Measurements from ENCODE around the gene NOS1AP. TPM values are rescaled to one million over a fixed set of nuclear protein-coding genes. Genes with fewer than 3 reads are reported as not detected.

NOS1AP gene
- polyA plus RNA-seq, 4 donors = 0.89 to 2.1 (median 1.7) TPM

DNA sequence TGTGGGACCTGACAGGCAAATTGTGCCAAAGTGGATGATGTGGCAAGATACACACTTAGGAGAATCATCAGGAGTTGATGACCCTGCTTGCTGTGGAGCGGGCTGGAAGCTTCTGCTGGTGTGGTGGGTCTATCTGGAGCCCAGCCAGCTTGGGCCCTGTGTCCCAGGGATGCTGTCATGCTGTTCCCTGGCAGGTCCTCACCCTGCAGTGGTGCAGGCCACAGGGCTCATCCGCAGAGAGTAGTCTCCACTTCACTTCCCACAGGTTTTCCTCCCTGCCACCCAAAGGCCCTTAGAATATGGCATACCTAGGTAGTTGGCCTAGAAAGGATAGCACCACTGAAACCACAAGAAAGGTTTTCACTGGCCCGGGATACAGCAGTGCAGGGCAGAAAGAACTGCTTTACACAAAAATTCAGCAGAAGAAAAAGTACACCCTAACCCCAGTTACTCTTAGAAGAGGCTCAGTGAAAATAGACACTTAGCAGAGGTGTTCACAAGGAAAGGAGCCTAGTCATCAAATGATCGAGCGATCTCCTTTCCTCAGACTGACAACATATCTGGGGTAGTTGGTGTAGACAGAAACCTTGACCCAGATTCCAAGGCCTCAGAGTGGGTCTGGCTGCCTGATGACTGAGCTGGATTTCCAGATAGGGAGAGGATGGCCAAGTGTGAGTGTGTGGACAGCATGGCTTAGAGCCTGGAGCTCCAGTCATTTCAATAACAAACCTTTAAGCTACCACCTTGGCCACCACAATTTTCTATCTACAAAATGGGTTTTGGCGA lies 310.8 kb downstream of the NOS1AP start:
- Histone ChIP-seq H3K9me3 (ENCODE audit: control insufficient read depth in 2 of 2, insufficient read depth in 1 of 2, low read depth in 1 of 2, low read length in 1 of 2) (peaks cover 0 to 6% of the 10 kb centered on the region in 2 donors), H3K27ac (ENCODE audit: low read depth in 1 of 3, low read length in 2 of 3) (peak overlapping the region in 1 of 3 donors; percentile 74), H3K4me1 (ENCODE audit: control insufficient read depth in 3 of 3, insufficient read depth in 2 of 3, low read depth in 1 of 3, low read length in 2 of 3) (peaks cover 3 to 31% (median 18%) of the 10 kb centered on the region in 3 donors), H3K36me3 (ENCODE audit: control insufficient read depth in 3 of 3, insufficient read depth in 2 of 3, low read depth in 1 of 3, low read length in 3 of 3) (peaks cover 0 to 33% (median 5%) of the 10 kb centered on the region in 3 donors), H3K4me3 (ENCODE audit: low read depth in 1 of 3, low read length in 3 of 3) (no peak overlapping the region), H3K27me3 (ENCODE audit: control insufficient read depth in 3 of 3, insufficient read depth in 3 of 3, low read length in 3 of 3) (no peaks in the 10 kb centered on the region)
- 81 to 89% (median 84%) methylated on average over 6 of the region's 6 CpGs for WGBS, 3 donors
- DNase-seq = peak in 1 of 2 donors; percentile 32
- no peak for FAIRE-seq

DNA sequence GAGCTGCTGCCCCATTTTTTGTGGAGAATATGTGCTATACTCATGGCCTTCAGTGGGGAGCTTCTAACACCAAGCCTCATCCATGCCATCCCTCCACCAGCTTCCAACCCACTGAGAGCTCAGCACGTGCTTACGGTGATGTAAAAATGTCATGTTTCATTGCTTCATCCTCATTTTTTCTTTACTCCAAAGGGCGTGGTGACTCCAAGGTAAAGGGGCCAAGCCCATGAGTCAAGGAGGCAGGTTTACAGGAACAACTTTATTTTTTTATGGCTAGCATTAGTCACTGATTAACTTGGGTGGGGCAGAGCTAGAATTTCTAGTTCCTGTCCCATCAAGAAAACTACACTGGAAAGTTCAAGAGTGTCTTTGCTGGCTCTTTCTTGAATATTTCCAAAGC lies 311.9 kb downstream of the NOS1AP start, which contains the start of gene C1orf226:
Gene C1orf226, plus strand, starts transcription at position 346 of the 400 bp plus-strand sequence. CDS start 174 bp downstream, outside the sequence.
- H3K36me3 ChIP-seq (ENCODE audit: control insufficient read depth in 3 of 3, insufficient read depth in 2 of 3, low read depth in 1 of 3, low read length in 3 of 3) = peaks cover 0 to 39% (median 5%) of the 10 kb centered on the region in 3 donors
- no peaks in the 10 kb centered on the region for H3K27me3 ChIP-seq (ENCODE audit: control insufficient read depth in 3 of 3, insufficient read depth in 3 of 3, low read length in 3 of 3)
- H3K9me3 ChIP-seq (ENCODE audit: control insufficient read depth in 2 of 2, insufficient read depth in 1 of 2, low read depth in 1 of 2, low read length in 1 of 2) = peaks cover 0 to 6% of the 10 kb centered on the region in 2 donors
- WGBS, 3 donors = 15 to 62% (median 21%) methylated on average over 3 of the region's 3 CpGs
- peaks cover 3 to 31% (median 18%) of the 10 kb centered on the region in 3 donors for H3K4me1 ChIP-seq (ENCODE audit: control insufficient read depth in 3 of 3, insufficient read depth in 2 of 3, low read depth in 1 of 3, low read length in 2 of 3)
- no peak for FAIRE-seq
- peak within 1 kb of the TSS; percentile 97 to 99 (median 98) for H3K27ac ChIP-seq (ENCODE audit: low read depth in 1 of 3, low read length in 2 of 3)
- peak within 1 kb of the TSS in 2 of 3 donors; percentile 29 to 40 for H3K4me3 ChIP-seq (ENCODE audit: low read depth in 1 of 3, low read length in 3 of 3)
- peak; percentile 97 to 98 for DNase-seq

DNA sequence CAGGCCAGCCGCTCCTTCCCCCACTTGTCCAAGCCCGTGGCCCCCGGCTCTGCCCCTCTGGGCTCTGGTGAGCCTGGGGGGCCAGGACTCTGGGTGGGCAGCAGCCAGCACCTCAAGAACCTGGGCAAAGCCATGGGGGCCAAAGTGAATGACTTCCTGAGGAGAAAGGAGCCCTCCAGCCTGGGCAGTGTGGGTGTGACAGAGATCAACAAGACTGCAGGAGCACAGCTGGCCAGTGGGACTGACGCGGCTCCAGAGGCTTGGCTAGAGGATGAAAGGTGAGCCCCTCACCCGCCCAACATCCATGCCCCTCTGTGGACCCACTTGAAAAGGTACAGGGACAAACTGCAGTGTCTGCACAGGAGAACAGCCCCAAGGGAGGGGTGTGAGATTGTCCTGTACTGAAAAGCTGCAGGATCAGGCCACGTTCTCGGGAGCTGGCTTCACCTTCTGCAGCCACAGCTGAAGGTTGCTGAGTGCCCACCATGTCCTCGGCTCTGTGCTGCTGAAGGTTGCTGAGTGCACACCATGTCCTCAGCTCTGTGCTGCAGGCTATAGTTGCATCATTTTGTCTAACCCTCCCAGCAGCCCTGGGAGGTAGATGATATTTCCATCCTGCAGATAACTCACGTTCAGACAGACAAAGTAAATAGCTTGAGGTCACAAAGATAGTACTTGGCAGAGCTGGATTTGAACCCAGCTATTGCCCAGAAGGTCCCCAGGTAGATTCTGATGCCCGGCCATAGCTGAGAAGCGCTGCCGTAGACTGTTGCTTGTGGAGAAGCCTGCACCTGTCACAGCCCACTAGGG lies 312.7 kb downstream of the NOS1AP start:
- Histone ChIP-seq H3K4me3 (ENCODE audit: low read depth in 1 of 3, low read length in 3 of 3) (peak overlapping the region in 2 of 3 donors; percentile 29 to 40), H3K4me1 (ENCODE audit: control insufficient read depth in 3 of 3, insufficient read depth in 2 of 3, low read depth in 1 of 3, low read length in 2 of 3) (peaks cover 3 to 31% (median 18%) of the 10 kb centered on the region in 3 donors), H3K9me3 (ENCODE audit: control insufficient read depth in 2 of 2, insufficient read depth in 1 of 2, low read depth in 1 of 2, low read length in 1 of 2) (peaks cover 0 to 6% of the 10 kb centered on the region in 2 donors), H3K36me3 (ENCODE audit: control insufficient read depth in 3 of 3, insufficient read depth in 2 of 3, low read depth in 1 of 3, low read length in 3 of 3) (peaks cover 0 to 39% (median 5%) of the 10 kb centered on the region in 3 donors), H3K27me3 (ENCODE audit: control insufficient read depth in 3 of 3, insufficient read depth in 3 of 3, low read length in 3 of 3) (no peaks in the 10 kb centered on the region), H3K27ac (ENCODE audit: low read depth in 1 of 3, low read length in 2 of 3) (peak overlapping the region; percentile 97 to 99 (median 98))
- peak in 1 of 2 donors; percentile 53 for DNase-seq
- FAIRE-seq = no peak
- 51 to 77% (median 67%) methylated on average over 13 of the region's 13 CpGs for WGBS, 3 donors

DNA sequence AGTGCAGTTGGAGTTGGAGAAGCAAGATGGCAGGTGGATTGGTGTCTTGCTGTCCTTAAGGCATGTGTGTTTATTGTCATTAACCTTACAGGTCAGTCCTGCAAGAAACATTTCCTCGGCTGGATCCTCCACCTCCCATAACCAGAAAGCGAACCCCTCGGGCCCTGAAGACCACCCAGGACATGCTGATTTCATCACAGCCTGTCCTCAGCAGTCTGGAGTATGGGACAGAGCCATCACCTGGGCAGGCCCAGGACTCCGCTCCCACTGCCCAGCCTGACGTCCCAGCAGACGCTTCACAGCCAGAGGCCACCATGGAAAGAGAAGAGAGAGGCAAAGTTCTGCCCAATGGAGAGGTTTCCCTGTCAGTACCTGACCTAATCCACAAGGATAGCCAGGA lies 313.6 kb downstream of the NOS1AP start:
- no peak for DNase-seq
- Histone ChIP-seq H3K4me3 (ENCODE audit: low read depth in 1 of 3, low read length in 3 of 3) (no peak overlapping the region), H3K9me3 (ENCODE audit: control insufficient read depth in 2 of 2, insufficient read depth in 1 of 2, low read depth in 1 of 2, low read length in 1 of 2) (peaks cover 0 to 6% of the 10 kb centered on the region in 2 donors), H3K27ac (ENCODE audit: low read depth in 1 of 3, low read length in 2 of 3) (peak overlapping the region in 2 of 3 donors; percentile 97 to 98), H3K4me1 (ENCODE audit: control insufficient read depth in 3 of 3, insufficient read depth in 2 of 3, low read depth in 1 of 3, low read length in 2 of 3) (peaks cover 3 to 31% (median 19%) of the 10 kb centered on the region in 3 donors), H3K27me3 (ENCODE audit: control insufficient read depth in 3 of 3, insufficient read depth in 3 of 3, low read length in 3 of 3) (no peaks in the 10 kb centered on the region), H3K36me3 (ENCODE audit: control insufficient read depth in 3 of 3, insufficient read depth in 2 of 3, low read depth in 1 of 3, low read length in 3 of 3) (peaks cover 0 to 39% (median 5%) of the 10 kb centered on the region in 3 donors)
- 93 to 94% (median 93%) methylated on average over 6 of the region's 6 CpGs for WGBS, 3 donors
- no peak for FAIRE-seq

DNA sequence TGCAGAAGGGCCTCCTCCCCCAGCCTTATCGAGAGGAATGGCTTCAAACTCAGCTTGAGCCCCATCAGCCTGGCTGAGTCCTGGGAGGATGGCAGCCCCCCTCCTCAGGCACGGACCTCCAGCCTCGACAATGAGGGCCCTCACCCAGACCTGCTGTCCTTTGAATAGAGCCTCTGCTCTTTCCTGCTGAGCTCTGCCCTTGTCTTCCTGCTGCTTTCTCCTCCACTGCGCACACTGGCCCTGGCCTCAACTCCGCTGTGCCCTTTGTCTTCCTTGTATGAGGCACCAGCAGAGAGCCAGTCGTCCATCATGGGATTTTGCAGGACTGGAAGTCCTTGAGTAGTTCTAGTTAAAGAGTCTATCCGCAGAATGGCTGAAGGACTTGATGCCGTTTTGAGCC lies 314.0 kb downstream of the NOS1AP start:
- WGBS, 3 donors = 90 to 94% (median 92%) methylated on average over 8 of the region's 8 CpGs
- Histone ChIP-seq H3K4me1 (ENCODE audit: control insufficient read depth in 3 of 3, insufficient read depth in 2 of 3, low read depth in 1 of 3, low read length in 2 of 3) (peaks cover 3 to 35% (median 22%) of the 10 kb centered on the region in 3 donors), H3K4me3 (ENCODE audit: low read depth in 1 of 3, low read length in 3 of 3) (no peak overlapping the region), H3K27me3 (ENCODE audit: control insufficient read depth in 3 of 3, insufficient read depth in 3 of 3, low read length in 3 of 3) (no peaks in the 10 kb centered on the region), H3K9me3 (ENCODE audit: control insufficient read depth in 2 of 2, insufficient read depth in 1 of 2, low read depth in 1 of 2, low read length in 1 of 2) (peaks cover 0 to 6% of the 10 kb centered on the region in 2 donors), H3K36me3 (ENCODE audit: control insufficient read depth in 3 of 3, insufficient read depth in 2 of 3, low read depth in 1 of 3, low read length in 3 of 3) (peaks cover 0 to 39% (median 5%) of the 10 kb centered on the region in 3 donors), H3K27ac (ENCODE audit: low read depth in 1 of 3, low read length in 2 of 3) (no peak overlapping the region)
- DNase-seq = no peak
- FAIRE-seq = no peak

DNA sequence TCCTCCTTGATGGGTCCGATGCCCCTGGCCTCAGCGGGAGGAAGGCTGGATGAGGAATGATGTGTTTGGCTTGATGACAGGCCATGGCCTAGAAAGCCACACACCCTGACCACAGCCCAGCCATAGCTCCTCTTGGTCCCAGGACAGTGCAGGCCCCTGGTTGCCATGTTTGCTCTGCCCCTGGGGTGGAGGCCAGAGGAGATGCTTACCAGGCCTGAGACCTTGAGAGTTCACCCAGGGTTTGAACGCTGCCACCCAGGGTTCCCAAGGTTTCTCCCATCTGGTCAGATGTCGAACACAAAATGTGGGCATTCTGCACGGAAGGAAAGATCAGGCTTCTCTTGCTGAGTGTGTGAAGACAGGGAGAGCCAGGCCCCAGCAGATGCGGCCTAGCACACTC lies 314.6 kb downstream of the NOS1AP start:
- H3K9me3 ChIP-seq (ENCODE audit: control insufficient read depth in 2 of 2, insufficient read depth in 1 of 2, low read depth in 1 of 2, low read length in 1 of 2) = peaks cover 0 to 6% of the 10 kb centered on the region in 2 donors
- WGBS, 3 donors = 90 to 95% (median 93%) methylated on average over 6 of the region's 6 CpGs
- H3K27ac ChIP-seq (ENCODE audit: low read depth in 1 of 3, low read length in 2 of 3) = no peak overlapping the region
- no peak for FAIRE-seq
- no peaks in the 10 kb centered on the region for H3K27me3 ChIP-seq (ENCODE audit: control insufficient read depth in 3 of 3, insufficient read depth in 3 of 3, low read length in 3 of 3)
- no peak overlapping the region for H3K4me3 ChIP-seq (ENCODE audit: low read depth in 1 of 3, low read length in 3 of 3)
- no peak for DNase-seq
- H3K4me1 ChIP-seq (ENCODE audit: control insufficient read depth in 3 of 3, insufficient read depth in 2 of 3, low read depth in 1 of 3, low read length in 2 of 3) = peaks cover 3 to 41% (median 22%) of the 10 kb centered on the region in 3 donors
- peaks cover 0 to 39% (median 5%) of the 10 kb centered on the region in 3 donors for H3K36me3 ChIP-seq (ENCODE audit: control insufficient read depth in 3 of 3, insufficient read depth in 2 of 3, low read depth in 1 of 3, low read length in 3 of 3)

DNA sequence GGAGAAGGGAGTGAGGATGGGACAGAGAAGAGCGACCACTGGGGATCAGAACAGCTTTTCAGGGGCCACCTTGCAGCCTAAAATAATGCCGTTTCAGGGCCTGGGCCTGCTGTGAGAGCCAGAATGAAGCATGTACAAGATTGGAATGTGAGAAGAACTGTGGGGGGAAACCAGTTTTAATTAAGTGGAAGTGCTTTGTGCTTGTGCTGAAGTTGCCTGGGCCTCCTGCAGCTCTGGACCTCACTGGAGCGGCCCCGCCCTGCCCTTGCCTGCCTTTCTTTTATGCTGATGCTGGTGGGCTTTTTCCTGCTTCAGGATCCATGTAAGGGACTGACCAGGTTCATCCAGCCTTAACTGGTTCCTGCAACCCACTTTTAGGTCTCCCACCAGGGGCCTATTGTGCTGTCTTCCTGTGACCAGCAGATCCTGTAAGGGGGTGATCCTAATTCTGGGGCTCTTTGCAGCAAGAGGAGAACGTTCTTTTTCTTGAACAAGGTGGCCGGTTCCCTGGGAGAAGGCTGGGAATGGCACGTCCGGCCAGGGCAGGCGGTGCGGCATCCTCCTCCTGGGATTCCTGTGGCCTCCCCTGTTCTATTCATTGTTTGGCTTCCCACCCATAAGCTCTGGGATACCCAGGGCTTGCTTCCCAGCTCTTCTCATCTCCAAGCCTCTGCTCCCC lies 315.2 kb downstream of the NOS1AP start:
- FAIRE-seq = no peak
- Histone ChIP-seq H3K27ac (ENCODE audit: low read depth in 1 of 3, low read length in 2 of 3) (no peak overlapping the region), H3K9me3 (ENCODE audit: control insufficient read depth in 2 of 2, insufficient read depth in 1 of 2, low read depth in 1 of 2, low read length in 1 of 2) (peaks cover 0 to 6% of the 10 kb centered on the region in 2 donors), H3K4me1 (ENCODE audit: control insufficient read depth in 3 of 3, insufficient read depth in 2 of 3, low read depth in 1 of 3, low read length in 2 of 3) (peaks cover 3 to 46% (median 22%) of the 10 kb centered on the region in 3 donors), H3K27me3 (ENCODE audit: control insufficient read depth in 3 of 3, insufficient read depth in 3 of 3, low read length in 3 of 3) (no peaks in the 10 kb centered on the region), H3K36me3 (ENCODE audit: control insufficient read depth in 3 of 3, insufficient read depth in 2 of 3, low read depth in 1 of 3, low read length in 3 of 3) (peaks cover 0 to 39% (median 5%) of the 10 kb centered on the region in 3 donors), H3K4me3 (ENCODE audit: low read depth in 1 of 3, low read length in 3 of 3) (no peak overlapping the region)
- no peak for DNase-seq
- 89 to 94% (median 93%) methylated on average over 10 of the region's 10 CpGs for WGBS, 3 donors

DNA sequence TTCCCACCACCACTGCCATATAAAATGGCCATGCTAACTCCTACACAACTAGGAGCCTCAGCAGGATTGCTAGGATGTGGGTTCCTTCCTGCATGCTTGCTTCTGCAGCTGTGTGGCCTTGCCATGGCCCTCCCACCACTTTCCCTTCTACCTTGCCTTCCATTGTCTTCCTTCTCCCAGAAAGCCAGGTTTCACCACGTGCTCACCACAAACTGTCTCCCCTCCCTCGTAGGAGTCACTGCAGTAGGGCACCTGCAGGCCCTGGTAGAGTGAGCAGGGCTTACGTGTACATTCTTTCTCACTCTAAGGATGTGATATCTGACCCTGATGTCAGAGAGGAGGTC lies 315.8 kb downstream of the NOS1AP start:
- Histone ChIP-seq H3K4me3 (ENCODE audit: low read depth in 1 of 3, low read length in 3 of 3) (no peak overlapping the region), H3K9me3 (ENCODE audit: control insufficient read depth in 2 of 2, insufficient read depth in 1 of 2, low read depth in 1 of 2, low read length in 1 of 2) (peaks cover 0 to 6% of the 10 kb centered on the region in 2 donors), H3K27me3 (ENCODE audit: control insufficient read depth in 3 of 3, insufficient read depth in 3 of 3, low read length in 3 of 3) (no peaks in the 10 kb centered on the region), H3K36me3 (ENCODE audit: control insufficient read depth in 3 of 3, insufficient read depth in 2 of 3, low read depth in 1 of 3, low read length in 3 of 3) (peaks cover 0 to 36% (median 5%) of the 10 kb centered on the region in 3 donors), H3K4me1 (ENCODE audit: control insufficient read depth in 3 of 3, insufficient read depth in 2 of 3, low read depth in 1 of 3, low read length in 2 of 3) (peaks cover 3 to 50% (median 20%) of the 10 kb centered on the region in 3 donors), H3K27ac (ENCODE audit: low read depth in 1 of 3, low read length in 2 of 3) (no peak overlapping the region)
- FAIRE-seq = no peak
- WGBS, 3 donors = 72 to 82% (median 79%) methylated on average over 3 of the region's 3 CpGs
- DNase-seq = no peak
